ENCODE measurements around the gene PTPRE. TPM values are rescaled to one million over a fixed set of nuclear protein-coding genes. Genes with fewer than 3 reads are reported as not detected.

PTPRE gene
- total RNA-seq, 1 donor from 2014 or later = 3.6 TPM

DNA sequence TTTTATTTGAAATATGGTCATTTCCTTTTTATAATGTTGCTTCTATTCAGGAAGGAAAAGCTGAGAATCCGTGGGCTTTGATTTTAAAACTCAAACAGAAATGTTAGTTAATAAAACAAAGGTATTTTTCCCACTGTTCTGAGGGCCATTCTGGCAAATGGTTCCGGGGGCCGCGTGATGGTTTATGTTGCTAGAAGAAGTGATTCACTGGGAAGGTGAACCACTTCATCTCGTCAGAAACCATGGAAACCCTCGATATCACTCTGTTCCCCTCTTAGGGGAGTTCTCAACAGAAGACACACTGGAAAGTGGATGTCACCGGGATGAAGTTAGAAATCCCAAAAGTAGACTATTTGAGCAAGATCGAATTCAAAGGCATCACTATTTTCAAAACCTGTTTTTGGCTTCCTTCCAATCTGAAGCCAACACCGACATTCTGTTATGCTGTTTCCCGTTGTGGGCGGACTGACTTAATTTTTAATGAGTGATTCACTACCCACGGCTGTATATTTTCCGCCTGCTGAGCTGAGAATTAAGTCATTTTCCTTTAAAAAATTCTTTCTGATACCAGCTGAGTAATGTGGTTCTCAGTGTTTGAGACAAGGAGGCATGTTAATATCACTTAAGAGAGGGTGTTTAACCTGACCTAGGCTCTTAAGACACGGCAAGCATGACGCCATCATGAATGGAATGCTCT lies 84.1 kb downstream of the PTPRE start:
- peaks cover 5% of the 10 kb centered on the region for H3K27me3 Mint-ChIP-seq
- no peak overlapping the region for H3K4me3 Mint-ChIP-seq
- peaks cover 16% of the 10 kb centered on the region for H3K4me1 Mint-ChIP-seq (ENCODE audit: unreplicated experiment)
- H3K36me3 Mint-ChIP-seq = no peaks in the 10 kb centered on the region
- H3K9me3 Mint-ChIP-seq = no peaks in the 10 kb centered on the region
- TF ChIP-seq, protein P1, sequence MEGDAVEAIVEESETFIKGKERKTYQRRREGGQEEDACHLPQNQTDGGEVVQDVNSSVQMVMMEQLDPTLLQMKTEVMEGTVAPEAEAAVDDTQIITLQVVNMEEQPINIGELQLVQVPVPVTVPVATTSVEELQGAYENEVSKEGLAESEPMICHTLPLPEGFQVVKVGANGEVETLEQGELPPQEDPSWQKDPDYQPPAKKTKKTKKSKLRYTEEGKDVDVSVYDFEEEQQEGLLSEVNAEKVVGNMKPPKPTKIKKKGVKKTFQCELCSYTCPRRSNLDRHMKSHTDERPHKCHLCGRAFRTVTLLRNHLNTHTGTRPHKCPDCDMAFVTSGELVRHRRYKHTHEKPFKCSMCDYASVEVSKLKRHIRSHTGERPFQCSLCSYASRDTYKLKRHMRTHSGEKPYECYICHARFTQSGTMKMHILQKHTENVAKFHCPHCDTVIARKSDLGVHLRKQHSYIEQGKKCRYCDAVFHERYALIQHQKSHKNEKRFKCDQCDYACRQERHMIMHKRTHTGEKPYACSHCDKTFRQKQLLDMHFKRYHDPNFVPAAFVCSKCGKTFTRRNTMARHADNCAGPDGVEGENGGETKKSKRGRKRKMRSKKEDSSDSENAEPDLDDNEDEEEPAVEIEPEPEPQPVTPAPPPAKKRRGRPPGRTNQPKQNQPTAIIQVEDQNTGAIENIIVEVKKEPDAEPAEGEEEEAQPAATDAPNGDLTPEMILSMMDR (conservative IDR thresholded peaks at IDR 0.05) = no peak
- no peak overlapping the region for H3K27ac Mint-ChIP-seq
- DNase-seq (ENCODE audit: extremely low spot score, unreplicated experiment) = no peak

DNA sequence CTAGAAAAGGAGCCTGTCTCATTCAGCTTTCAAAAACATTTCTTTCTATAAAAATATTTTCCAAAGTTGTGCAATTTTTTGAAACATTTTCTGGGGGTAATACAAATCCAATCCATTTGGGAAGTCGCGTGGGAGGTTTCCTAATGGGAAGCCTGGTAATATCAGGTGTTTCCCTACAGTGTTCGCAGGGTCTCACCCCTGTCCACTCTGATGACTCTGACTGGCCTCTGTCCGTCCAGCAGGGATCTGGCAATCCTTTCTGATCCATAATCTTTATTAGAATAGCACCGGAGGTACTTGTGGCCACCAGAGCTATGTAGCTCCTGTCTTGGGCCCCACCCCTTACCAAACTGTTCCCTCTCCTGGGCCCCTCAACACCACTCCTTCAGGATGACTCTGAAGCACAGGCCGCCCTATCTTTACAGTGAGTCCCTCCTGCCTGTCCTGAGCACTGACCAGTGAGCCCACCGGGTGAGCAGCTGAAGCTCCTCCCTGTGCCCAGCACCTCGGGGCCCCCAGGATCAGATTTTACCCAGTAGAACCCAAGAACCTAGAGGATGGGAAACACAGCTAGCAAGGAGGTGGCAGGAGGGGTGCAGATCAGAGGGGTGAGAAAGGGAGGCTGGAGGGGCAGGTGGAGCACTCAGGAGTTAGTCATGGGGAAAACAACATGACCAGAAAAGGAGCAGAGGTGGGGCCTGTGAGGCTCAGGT lies 84.8 kb downstream of the PTPRE start:
- Mint-ChIP-seq H3K27ac (no peak overlapping the region), H3K4me1 (ENCODE audit: unreplicated experiment) (peaks cover 16% of the 10 kb centered on the region)

DNA sequence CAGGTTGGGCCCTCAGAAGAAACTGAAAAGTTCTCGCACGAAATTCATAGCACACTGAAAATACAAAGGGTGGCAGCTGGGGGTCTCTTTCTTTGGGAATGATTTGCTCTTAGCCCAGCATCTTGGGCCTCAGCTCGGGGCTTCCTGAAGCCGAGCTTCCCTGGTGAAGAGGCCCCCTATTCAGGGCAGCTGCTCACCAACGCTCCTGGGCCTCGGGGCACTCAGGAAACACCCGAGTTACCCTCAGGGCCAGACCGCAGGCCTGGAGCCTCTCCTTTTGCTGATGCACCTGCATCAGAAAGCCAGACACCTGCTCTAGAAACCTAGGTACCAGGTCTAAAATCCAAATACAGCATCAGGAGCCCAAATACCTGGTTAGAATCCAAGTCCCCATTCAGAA lies 85.5 kb downstream of the PTPRE start:
- H3K36me3 Mint-ChIP-seq = no peaks in the 10 kb centered on the region
- no peak for DNase-seq (ENCODE audit: extremely low spot score, unreplicated experiment)
- H3K9me3 Mint-ChIP-seq = no peaks in the 10 kb centered on the region
- no peak overlapping the region for H3K4me3 Mint-ChIP-seq
- peaks cover 22% of the 10 kb centered on the region for H3K4me1 Mint-ChIP-seq (ENCODE audit: unreplicated experiment)
- TF ChIP-seq, protein P1 (conservative IDR thresholded peaks at IDR 0.05) = no peak
- no peak overlapping the region for H3K27ac Mint-ChIP-seq
- H3K27me3 Mint-ChIP-seq = peaks cover 5% of the 10 kb centered on the region

More for the DNA sequence above, 84.8 kb downstream of the PTPRE start:
- H3K27me3 Mint-ChIP-seq = peaks cover 5% of the 10 kb centered on the region
- TF ChIP-seq, protein P1 (conservative IDR thresholded peaks at IDR 0.05) = no peak
- no peak overlapping the region for H3K4me3 Mint-ChIP-seq
- H3K9me3 Mint-ChIP-seq = no peaks in the 10 kb centered on the region
- DNase-seq (ENCODE audit: extremely low spot score, unreplicated experiment) = no peak
- H3K36me3 Mint-ChIP-seq = no peaks in the 10 kb centered on the region

DNA sequence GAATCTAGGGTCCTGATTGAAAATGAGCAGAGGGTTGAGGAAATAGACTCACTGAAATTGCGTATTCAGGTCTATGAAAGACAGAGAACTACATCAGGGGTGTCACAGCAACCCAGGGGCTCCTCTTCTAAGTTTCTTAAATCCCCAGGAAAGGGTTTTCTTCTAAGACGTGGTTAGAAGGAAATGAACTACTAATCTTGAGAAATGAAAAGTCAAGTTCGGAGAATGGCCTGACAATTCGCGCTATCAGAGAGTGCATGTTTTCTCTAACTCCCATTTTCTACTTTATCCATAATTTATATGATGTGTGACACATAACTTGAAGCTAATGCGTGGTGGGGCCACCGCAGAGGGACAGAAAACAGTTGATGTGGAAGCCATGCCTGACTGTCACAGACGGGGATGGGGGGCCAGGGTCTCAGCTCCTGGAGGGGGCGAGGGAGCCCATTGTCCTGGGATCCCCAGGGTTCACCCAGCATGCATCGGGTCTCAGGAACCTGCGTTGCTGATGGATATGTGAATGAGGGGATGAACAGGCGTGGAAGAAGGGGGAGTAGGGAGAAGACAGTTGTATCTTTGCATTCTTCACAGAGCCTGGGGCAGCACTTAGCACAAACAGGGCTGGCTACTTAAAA lies 86.3 kb downstream of the PTPRE start:
- H3K27ac Mint-ChIP-seq = no peak overlapping the region
- no peaks in the 10 kb centered on the region for H3K36me3 Mint-ChIP-seq
- H3K27me3 Mint-ChIP-seq = peaks cover 5% of the 10 kb centered on the region
- H3K9me3 Mint-ChIP-seq = no peaks in the 10 kb centered on the region
- no peak for DNase-seq (ENCODE audit: extremely low spot score, unreplicated experiment)
- peaks cover 30% of the 10 kb centered on the region for H3K4me1 Mint-ChIP-seq (ENCODE audit: unreplicated experiment)
- H3K4me3 Mint-ChIP-seq = no peak overlapping the region
- TF ChIP-seq, protein P1 (conservative IDR thresholded peaks at IDR 0.05) = no peak

DNA sequence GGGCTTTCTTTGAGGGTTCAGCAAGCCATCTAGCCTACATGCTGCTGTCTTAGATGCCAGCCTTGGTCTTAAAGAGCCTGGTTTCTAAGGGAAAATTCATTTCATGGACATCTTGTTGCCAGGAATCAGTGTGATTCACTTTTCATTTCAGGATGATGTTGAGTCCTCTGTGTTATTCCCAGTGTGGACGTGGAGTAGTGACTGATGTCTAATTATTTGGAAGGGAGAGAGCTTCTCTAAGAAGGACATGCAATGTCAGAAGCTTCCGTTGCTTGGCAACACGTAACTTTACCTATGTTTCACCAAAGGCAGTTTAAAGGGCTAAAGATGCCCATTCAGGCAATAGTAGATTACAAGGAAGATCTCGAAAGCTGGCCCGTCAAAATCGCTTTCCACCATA lies 89.0 kb downstream of the PTPRE start:
- Mint-ChIP-seq H3K36me3 (no peaks in the 10 kb centered on the region), H3K27me3 (peaks cover 28% of the 10 kb centered on the region), H3K4me3 (no peak overlapping the region), H3K27ac (no peak overlapping the region), H3K9me3 (no peaks in the 10 kb centered on the region), H3K4me1 (ENCODE audit: unreplicated experiment) (peaks cover 43% of the 10 kb centered on the region)
- TF ChIP-seq, protein P1 (conservative IDR thresholded peaks at IDR 0.05) = no peak
- no peak for DNase-seq (ENCODE audit: extremely low spot score, unreplicated experiment)

All from type B pancreatic cell (in vitro differentiated cells).